ENCODE results near the gene SLC16A13.

DNA sequence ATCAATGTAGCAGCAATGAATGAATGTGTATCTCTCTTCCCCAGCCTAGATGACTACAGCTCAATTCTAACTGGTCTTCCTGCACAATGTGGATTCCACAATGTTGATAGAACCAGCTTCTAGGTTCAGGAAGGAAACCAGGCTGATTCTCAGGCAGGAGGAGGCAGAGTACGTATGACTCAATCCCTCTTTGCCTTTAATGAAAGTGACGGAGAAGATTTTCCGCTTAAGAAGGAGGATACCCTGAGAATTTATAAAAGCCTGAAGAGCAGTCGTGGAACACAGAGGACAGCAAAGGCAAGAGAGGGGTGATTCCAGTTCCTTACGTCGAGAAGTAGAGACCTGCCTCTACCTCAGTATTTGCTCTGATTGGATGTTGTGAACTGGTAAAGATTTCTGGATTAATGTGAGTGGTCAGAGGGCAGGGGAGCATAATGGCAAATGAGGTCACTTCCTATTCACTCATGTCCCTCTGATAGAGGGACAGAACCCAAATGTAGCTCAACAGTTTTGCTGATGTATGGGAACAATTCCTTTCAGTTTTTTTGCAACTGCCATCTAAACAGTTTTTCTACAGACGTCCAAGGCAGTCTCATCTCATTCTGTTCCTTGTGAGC is 23.1 kb downstream of the SLC16A13 start:
- TF ChIP-seq POLR2A (IDR thresholded peaks at IDR 0.05; ENCODE audit: low read length) (no peak), GATA1 (IDR thresholded peaks at IDR 0.05; ENCODE audit: low read depth, low read length) (no peak)
